Measurements from ENCODE around the gene ASL.
"Not testable (repeated sequence)": the region's sequence is repeated elsewhere in the genome, so short reads cannot be mapped to it uniquely, and the experiment has no call there.

Gene ASL

GRCh38 chr7:66099551-66100407 lies 24.2 kb downstream of the ASL start:
- peak; percentile 73 for DNase-seq (ENCODE audit: extremely low read depth, low read depth)
- TF ChIP-seq, protein P1, sequence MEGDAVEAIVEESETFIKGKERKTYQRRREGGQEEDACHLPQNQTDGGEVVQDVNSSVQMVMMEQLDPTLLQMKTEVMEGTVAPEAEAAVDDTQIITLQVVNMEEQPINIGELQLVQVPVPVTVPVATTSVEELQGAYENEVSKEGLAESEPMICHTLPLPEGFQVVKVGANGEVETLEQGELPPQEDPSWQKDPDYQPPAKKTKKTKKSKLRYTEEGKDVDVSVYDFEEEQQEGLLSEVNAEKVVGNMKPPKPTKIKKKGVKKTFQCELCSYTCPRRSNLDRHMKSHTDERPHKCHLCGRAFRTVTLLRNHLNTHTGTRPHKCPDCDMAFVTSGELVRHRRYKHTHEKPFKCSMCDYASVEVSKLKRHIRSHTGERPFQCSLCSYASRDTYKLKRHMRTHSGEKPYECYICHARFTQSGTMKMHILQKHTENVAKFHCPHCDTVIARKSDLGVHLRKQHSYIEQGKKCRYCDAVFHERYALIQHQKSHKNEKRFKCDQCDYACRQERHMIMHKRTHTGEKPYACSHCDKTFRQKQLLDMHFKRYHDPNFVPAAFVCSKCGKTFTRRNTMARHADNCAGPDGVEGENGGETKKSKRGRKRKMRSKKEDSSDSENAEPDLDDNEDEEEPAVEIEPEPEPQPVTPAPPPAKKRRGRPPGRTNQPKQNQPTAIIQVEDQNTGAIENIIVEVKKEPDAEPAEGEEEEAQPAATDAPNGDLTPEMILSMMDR (IDR thresholded peaks at IDR 0.05; ENCODE audit: low read depth, low read length), result no peak

DNA sequence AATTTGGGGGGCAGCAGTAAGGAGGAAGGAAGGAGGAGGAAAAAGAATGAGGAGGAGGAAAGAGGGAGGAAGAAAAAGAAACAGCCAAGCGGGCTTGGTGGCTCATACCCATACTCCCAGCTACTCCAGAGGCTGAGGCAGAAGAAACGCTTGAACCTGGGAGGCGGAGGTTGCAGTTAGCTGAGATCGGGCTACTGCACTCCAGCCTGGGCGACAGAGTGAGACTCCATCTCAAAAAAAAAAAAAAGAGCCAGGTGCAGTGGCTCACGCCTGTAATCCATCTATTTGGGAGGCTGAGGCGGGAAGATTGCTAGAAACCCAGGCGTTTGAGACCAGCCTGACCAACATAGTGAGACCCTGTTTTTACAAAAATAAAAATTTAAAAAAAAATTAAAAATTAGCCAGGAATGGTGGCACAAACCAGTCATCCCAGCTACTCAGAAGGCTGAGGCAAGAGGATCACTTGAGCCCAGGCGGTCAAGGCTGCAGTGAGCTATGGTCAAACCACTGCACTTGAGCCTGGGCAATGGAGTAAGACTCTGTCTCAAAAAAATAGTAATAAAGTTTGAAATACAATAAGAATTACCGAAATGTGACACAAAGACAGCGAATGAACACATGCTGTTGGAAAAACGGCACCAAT lies 24.9 kb downstream of the ASL start:
- no peak for DNase-seq (ENCODE audit: extremely low read depth, low read depth)
- TF ChIP-seq, protein P1 (IDR thresholded peaks at IDR 0.05; ENCODE audit: low read depth, low read length), result no peak

- not testable (repeated sequence) for DNase-seq (ENCODE audit: extremely low read depth, low read depth)
Observed at GRCh38 chr7:66102168-66102567, 26.5 kb downstream of the ASL start.

- not testable (repeated sequence) for DNase-seq (ENCODE audit: extremely low read depth, low read depth)
Observed at GRCh38 chr7:66103994-66104393, 28.4 kb downstream of the ASL start.

GRCh38 chr7:66105263-66105748 lies 29.7 kb downstream of the ASL start:
- no peak for DNase-seq (ENCODE audit: extremely low read depth, low read depth)
- TF ChIP-seq, protein P1 (IDR thresholded peaks at IDR 0.05; ENCODE audit: low read depth, low read length), result no peak

- not testable (repeated sequence) for DNase-seq (ENCODE audit: extremely low read depth, low read depth)
Observed at GRCh38 chr7:66108410-66108809, 32.8 kb downstream of the ASL start.

- no peak for DNase-seq (ENCODE audit: extremely low read depth, low read depth)
- TF ChIP-seq, protein P1 (IDR thresholded peaks at IDR 0.05; ENCODE audit: low read depth, low read length), result no peak
Observed at GRCh38 chr7:66110856-66111255, 35.2 kb downstream of the ASL start.

- TF ChIP-seq, protein P1 (IDR thresholded peaks at IDR 0.05; ENCODE audit: low read depth, low read length), result peak; percentile 58
- no peak for DNase-seq (ENCODE audit: extremely low read depth, low read depth)
Observed at GRCh38 chr7:66114743-66115649, 39.4 kb downstream of the ASL start, which contains the start of gene CRCP. CRCP (plus strand) TSS chr7:66114847; CDS start chr7:66114963, 116 bp downstream.

DNA sequence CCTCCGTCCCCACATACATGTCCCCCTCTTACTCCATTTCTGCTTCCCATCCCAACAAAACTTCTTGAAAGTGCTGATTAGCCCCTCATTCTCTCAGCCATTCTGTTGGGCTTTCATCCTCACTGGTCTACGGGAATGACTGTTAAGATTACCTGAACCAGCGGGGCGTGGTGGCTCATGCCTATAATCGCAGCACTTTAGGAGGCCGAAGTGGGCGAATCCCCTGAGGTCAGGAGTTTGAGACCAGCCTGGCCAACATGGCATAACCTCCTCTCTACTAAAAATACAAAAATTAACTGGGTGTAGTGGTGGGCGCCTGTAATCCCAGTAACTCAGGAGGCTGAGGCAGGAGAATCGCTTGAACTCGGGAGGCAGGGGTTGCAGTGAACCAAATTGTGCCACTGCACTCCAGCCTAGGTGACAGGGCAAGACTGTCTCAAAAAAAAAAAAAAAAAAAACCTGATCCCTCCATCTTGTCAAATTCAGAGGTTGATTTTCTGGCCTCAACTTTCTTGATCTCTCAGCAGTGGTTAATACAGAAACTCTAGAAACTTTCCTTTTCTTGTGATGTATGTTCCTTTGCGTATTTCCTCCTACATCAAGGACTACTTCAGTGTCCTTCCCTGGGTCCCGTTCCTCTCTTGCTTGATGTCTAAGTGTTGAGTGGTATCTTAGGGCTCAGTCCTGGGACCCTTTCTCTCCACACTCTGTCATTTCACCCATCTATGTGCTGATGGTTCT lies 41.2 kb downstream of the ASL start:
- DNase-seq (ENCODE audit: extremely low read depth, low read depth), result not testable (repeated sequence)

All from AG09319 (cell line).